HG03520 (cell line): ENCODE data around the gene ESPNL.
"Not testable (repeated sequence)": the region's sequence is repeated elsewhere in the genome, so short reads cannot be mapped to it uniquely, and the experiment has no call there.

Source experiments
- ATAC-seq: cut with Tn5 transposase; IDR thresholded peaks from one replicate; pipeline ENCODE4 v1.9.1; 2021; ENCODE audit warnings: mild to moderate bottlenecking, moderate library complexity; ENCODE audit not compliant: unreplicated experiment

Gene ESPNL

GRCh38 chr2:238168196-238169047 is 68.3 kb downstream of the ESPNL start:
- ATAC-seq = no peak

- ATAC-seq = no peak
These were observed 69.0 kb downstream of the ESPNL start for GRCh38 chr2:238169048-238169707.

GRCh38 chr2:238169708-238170251 is 69.6 kb downstream of the ESPNL start:
- no peak for ATAC-seq

GRCh38 chr2:238170386-238171071 is 70.4 kb downstream of the ESPNL start:
- no peak for ATAC-seq

- not testable (repeated sequence) for ATAC-seq
These were observed 70.9 kb downstream of the ESPNL start for GRCh38 chr2:238171072-238171431.

- ATAC-seq = no peak
These were observed 71.5 kb downstream of the ESPNL start for GRCh38 chr2:238171575-238172187.

- no peak for ATAC-seq
These were observed 72.3 kb downstream of the ESPNL start for GRCh38 chr2:238172439-238172838.

GRCh38 chr2:238173692-238174091 is 73.6 kb downstream of the ESPNL start:
- no peak for ATAC-seq

GRCh38 chr2:238174291-238174690 is 74.2 kb downstream of the ESPNL start:
- ATAC-seq = no peak

- ATAC-seq = no peak
These were observed 74.6 kb downstream of the ESPNL start for GRCh38 chr2:238174701-238175100.

- no peak for ATAC-seq
These were observed 76.5 kb downstream of the ESPNL start for GRCh38 chr2:238176613-238177012.

- ATAC-seq = no peak
These were observed 80.4 kb downstream of the ESPNL start for GRCh38 chr2:238180554-238180953.

- no peak for ATAC-seq
These were observed 82.2 kb downstream of the ESPNL start for GRCh38 chr2:238182362-238182761.
